Measurements from ENCODE around the gene IRF2.

Gene IRF2

GRCh38 chr4:184428787-184429186, 45.6 kb downstream of the IRF2 start:
- no peak for DNase-seq

GRCh38 chr4:184427687-184428086, 46.7 kb downstream of the IRF2 start:
- DNase-seq = no peak

GRCh38 chr4:184427093-184427492, 47.3 kb downstream of the IRF2 start:
- DNase-seq = no peak

- DNase-seq = no peak
These were observed 49.2 kb downstream of the IRF2 start for GRCh38 chr4:184424993-184425758.

GRCh38 chr4:184424279-184424678, 50.1 kb downstream of the IRF2 start:
- no peak for DNase-seq

- DNase-seq = no peak
These were observed 51.2 kb downstream of the IRF2 start for GRCh38 chr4:184423003-184423686.

GRCh38 chr4:184422378-184422777, 52.0 kb downstream of the IRF2 start:
- DNase-seq = no peak

- no peak for DNase-seq
These were observed 52.7 kb downstream of the IRF2 start for GRCh38 chr4:184421533-184422155.

GRCh38 chr4:184420881-184421416, 53.4 kb downstream of the IRF2 start:
- DNase-seq = no peak

- DNase-seq = no peak
These were observed 53.9 kb downstream of the IRF2 start for GRCh38 chr4:184420402-184420801.

GRCh38 chr4:184419976-184420375, 54.4 kb downstream of the IRF2 start:
- no peak for DNase-seq

- DNase-seq = no peak
These were observed 56.4 kb downstream of the IRF2 start for GRCh38 chr4:184417802-184418511.

- no peak for DNase-seq
These were observed 57.2 kb downstream of the IRF2 start for GRCh38 chr4:184416913-184417734.

GRCh38 chr4:184415071-184415470, 59.3 kb downstream of the IRF2 start:
- DNase-seq = no peak

GRCh38 chr4:184413261-184414046, 60.9 kb downstream of the IRF2 start:
- no peak for DNase-seq

GRCh38 chr4:184410748-184411147, 63.6 kb downstream of the IRF2 start:
- no peak for DNase-seq

GRCh38 chr4:184409911-184410692, 64.2 kb downstream of the IRF2 start:
- DNase-seq = no peak

- DNase-seq = no peak
These were observed 64.8 kb downstream of the IRF2 start for GRCh38 chr4:184409502-184409901.

- no peak for DNase-seq
These were observed 65.7 kb downstream of the IRF2 start for GRCh38 chr4:184408684-184409081.

GRCh38 chr4:184408021-184408683, 66.2 kb downstream of the IRF2 start:
- no peak for DNase-seq

Measured in activated naive CD4-positive, alpha-beta T cell (primary cell).